GM21515 (cell line): Measurements from ENCODE around the gene ROR2.

Experiments
- ATAC-seq: cut with Tn5 transposase; IDR thresholded peaks from one replicate; pipeline ENCODE4 v1.9.1; 2021; ENCODE audit not compliant: unreplicated experiment

ROR2 gene

DNA sequence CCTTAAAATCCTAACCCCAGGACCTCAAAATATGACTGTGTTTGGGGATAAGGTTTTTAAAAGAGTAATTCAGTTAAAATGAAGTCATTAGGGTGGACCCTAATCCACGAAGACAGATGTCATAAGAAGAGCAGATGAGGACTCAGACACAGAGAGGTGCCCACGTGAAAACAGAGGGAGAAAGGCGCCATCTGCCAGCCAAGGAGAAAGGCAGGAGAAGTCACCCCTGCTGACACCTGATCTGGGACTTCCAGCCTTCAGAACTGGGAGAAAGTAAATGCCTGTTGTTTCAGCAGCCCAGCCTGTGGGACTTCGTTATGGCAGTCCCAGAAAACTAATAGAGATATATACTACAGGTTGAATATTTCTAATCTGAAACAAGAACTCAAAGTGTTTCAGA lies 67.4 kb downstream of the ROR2 start:
- ATAC-seq: no peak

DNA sequence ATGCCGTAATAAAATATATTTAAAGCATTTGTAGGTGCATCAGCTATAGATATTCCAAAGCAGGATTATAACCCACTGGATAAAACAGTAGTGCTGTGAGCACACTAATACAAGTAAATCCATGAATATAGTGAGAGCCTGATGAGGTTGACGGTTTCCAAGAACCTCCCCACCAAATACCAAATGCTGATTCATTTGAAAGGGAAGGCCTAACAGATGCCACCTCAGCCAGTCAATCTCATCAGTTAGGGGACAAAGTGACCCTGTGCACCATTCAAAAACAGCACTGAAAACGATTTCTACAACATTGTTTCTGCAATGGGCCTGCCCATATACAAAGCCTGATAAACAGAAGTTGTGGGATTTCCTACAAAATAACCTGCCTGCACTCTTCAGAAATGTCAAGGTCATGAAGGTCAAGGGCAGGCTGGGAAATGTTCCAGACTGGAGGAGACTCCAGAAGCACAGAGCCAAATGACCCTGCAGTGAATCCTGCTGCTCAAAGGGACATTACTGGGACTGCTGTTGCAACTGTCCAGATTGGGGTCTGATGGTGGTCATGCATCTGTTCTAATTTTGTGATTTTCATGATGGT lies 69.6 kb downstream of the ROR2 start:
- ATAC-seq: no peak

DNA sequence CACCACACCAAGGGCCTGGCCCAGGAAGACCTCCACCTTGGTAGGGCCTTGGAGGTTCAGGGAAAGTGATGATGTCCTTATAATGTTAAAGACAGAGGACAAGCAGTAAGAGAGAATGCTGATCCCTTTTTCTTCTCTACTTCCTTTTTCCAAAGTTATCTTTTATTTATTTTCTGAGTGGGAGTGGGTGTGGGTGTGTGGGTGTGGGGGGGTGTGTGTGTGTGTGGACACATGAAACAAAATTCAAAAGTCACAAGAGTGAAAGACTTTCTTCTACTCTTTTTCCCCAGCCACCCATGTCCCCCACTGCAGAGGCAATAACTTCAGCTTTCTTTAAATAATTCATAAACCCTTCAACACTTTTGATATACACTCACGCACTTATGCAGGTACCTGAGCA lies 70.8 kb downstream of the ROR2 start:
- no peak for ATAC-seq

DNA sequence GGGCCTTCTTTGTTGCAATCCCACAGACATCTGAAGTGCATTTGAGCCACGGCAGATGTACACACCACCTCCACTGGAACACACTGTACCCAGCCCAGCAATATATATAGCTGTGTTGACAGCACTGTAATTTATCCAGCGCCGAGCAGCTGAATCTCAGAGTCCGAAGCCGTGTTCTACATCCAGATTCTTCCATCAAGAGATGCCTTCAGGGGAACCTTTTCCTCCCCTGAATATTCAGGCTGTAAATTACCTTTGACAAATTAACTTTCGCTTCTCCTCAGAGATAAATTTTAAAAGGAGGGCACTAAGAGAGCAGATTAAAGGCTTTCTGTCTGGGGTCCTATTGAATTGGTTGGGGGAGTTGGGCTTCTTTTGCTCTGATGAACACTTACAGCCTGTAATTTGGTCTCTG lies 76.4 kb downstream of the ROR2 start:
- ATAC-seq: no peak

DNA sequence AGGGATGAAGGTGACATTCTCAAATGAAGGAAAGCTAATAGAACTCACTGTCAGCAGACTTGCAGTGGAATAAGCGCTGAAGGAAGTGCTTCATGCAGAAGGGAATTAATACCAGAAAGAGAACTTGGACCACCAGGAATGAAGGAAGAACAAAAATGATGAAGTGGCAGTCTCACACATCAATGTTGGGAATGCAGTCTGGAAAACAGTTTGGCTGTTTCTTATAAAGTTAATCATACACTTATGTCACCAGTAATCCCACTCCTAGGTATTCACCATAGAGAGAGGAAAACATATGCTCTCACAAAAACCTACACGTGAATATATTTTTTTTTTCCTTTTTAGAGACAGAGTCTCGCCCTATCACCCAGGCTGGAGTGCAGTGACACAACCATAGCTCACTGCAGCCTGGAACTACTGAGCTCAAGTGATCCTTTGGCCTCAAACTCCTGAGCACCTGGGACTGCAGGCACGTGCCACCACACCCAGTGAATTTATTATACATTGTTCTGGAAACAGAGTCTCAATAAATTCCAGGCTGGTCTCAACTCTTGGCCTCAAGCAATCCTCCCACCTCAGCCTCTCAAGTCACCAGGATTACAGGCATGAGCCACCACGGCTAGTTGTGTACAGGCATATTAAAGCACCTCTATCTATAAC lies 81.2 kb downstream of the ROR2 start:
- no peak for ATAC-seq

DNA sequence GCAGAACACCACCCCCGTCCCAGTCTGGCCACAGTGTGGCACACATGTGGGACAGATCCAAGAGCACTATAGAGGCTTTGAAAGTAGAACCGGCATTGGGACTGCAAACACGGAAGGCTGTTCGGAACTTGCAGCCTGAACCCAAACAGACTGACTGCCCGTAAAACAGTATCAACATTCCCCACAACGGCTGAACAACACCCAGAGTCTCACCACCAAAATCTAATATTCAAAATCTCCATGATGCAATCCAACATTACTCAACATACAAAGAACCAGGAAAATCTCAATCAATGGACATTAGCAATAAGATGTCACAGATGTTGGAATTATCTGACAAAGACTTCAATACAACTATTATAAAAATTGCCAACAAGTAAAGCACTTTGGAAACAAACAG lies 82.3 kb downstream of the ROR2 start:
- no peak for ATAC-seq

DNA sequence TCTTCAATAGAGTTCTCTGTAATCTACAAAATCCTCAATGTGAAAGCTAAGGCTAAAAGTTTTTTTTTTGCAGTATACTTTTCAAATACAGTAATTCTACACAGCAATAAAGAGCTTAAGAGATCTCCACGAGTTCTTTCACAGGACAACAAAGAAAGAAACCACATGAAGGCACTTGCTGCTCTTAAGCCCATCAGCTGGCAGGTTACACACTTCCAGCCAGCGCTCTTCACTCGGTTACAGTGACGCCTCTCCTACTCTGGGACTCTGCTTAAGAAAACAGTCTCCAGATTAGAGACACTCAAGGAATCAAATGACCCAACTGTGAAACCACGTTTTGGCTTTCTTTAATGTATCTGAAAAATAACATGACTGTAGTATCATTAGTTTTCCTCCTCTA lies 85.0 kb downstream of the ROR2 start:
- no peak for ATAC-seq

DNA sequence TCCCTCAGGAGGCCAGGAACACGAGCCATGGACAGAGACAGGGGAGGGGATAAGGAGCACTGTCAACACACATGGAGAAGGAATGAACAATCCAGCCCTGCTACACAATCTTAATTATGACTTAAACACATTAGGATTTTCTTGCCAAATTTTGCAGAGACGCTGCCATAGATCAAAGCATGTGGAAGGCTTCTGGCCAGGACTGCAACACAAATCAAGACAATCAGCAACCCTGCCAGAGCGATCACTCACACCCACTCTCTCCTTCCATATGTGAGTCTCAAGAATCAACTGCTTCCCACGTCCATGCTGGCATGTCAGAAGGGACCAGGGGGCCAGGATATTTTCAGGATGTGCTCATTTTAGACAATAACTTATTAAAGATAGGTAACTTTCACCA lies 85.6 kb downstream of the ROR2 start:
- no peak for ATAC-seq

DNA sequence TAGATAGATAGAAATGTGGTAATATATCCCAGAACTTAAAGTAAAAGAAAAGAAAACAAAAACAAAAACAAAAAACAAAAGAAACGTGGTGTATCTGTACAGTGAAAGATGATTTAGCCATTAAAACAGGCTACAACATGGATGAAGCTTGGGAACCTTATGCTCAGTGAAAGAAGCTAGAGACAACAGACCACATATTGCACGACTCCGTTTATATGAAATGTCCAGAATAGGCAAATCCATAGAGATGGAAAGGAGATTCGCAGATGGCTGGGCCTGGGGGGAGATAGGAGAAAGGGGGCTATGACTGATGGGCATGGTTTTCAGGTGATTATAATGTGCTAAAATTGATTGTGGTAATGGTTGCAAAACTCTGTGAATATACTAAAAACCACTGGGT lies 86.6 kb downstream of the ROR2 start:
- ATAC-seq: no peak

DNA sequence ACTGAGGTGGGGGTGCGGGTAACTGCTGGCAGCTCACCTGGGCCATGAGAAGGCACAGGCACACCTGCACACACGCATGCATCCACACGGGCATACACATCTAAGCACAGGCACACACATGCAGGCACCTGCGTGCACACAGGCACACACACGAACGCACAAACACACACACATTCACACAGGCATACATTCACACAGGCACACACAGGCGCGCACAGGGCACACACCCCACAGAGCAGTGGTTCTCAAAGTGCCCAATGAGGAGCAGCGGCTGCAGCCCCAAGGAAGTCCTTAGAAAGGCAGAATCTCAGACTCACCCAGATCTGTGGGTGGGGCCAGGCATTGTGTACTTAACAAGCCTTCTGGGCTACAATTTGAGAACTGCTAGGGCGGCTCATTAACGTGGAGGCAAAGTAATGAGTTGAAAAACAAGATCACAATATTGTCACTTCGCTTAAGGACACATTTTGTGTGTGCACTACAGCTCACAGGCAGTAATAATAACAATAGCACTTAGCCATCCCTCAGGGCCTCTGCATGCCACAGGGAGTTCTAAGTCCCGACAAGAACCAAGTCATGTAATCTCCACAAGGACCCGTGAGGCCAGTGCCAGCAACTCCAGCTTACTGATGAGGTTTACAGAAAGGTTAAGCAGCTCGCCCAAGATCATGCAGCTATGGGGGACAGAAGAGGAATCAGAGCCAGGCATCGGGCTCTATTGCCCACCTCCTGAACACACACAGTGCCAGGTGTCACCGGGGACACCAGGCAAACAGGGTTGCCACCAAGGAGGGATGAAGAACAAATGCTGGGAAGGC lies 91.6 kb downstream of the ROR2 start:
- ATAC-seq: no peak

DNA sequence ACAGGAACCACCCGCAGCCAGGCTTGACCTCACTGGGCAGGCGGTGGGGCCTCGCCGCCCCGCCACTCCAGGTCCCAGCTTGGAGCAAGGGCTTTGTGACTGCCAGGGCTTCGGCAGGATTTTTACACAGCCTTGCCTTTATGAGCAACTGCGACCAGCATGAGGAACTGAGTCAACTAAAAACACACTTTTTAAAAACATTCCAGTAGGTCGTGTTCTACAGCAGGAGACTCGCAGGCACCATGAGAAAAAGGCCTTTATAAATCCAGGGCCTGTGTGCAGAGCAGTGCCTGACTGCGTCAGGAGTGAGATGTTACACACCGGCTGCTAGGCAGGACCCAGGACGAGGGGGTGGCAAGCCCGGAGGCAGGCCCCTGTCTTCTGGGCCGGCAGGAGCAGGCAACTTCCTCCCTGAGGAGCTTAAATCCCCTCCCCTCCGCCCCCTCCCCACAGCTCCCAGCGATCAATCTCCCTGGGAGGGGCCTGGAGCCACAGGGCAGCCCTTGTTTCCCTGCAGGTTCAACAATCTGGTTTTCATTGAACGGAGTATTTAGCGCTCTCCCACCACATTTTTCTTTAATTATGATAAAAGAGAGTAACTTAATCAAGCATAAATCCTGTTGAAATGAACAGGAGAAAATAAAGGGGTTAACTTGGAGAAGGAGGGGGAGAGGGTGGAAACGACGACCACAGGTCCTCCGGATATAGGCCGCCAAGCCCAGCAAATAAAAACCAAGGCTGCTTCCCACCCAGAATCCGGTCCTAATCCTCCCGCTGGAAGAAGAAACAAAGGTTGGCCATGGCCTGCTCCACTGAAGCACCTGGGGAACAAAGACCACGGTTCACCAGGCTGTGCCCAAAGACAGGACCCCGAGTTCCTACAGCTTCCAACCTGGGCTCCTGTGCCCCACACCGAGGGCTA lies 92.5 kb downstream of the ROR2 start:
- no peak for ATAC-seq

DNA sequence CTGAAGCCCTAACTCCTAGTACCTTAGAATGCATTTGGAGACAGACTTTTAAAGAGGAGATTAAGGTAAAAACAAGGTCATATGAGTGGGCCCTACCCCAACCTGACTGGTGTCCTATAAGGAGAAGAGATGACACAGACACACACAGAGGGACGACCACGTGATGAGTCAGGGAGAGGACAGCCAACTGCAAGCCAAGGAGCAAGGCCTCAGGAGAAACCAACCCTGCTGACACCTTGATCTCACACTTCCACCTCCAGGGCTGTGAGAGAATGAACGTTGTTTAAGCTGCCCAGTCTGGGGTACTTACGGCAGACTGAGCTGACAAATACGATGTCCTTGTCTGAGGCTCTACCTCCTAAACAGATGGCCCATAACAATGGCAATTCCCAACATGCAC lies 93.6 kb downstream of the ROR2 start:
- ATAC-seq: no peak

DNA sequence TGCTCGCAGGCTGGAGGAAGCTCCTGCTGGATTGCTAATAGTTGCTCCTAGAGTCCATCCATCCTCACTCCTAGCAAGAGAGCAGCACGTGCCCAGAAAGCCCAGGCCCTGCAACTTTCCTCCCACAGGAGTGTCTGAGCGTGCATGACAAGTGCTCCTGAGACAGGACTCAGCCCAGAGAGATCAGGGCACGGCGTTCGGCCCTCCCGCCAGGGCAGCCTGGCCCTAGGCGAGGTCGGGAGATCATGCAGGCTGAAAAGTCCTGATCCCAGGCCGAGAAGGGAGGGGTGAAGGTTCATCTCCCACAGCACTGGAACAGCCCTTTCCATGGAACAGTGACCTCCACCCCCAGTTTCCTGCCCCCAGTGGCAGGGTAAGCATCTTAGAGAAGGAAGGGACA lies 94.8 kb downstream of the ROR2 start:
- no peak for ATAC-seq

DNA sequence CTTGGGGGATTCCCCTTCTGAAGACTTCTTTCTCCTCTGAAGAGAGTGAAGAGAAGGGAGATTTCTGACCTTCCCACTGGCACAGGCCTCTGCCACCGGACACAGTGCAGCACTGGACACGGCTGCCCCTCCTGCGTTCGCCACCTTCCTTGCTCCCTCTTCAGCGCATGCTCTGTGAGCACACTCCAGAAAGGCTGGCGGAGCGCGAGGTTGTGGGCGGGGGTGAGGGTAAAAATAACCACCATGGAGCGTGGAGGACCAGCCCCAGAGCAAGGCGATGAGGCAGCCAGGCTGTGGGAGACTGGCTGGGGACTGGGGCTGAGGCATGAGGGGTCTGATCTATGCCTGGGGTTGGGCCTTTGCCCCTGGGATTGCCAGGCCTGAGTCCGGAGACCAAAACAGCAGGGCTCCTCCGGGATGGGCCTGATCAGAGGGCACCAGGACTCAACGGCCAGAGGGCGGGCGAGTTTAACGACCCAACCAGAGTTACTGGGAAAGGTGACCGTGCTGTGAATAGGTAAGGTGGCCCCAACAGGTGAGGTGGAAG lies 97.2 kb downstream of the ROR2 start:
- no peak for ATAC-seq

DNA sequence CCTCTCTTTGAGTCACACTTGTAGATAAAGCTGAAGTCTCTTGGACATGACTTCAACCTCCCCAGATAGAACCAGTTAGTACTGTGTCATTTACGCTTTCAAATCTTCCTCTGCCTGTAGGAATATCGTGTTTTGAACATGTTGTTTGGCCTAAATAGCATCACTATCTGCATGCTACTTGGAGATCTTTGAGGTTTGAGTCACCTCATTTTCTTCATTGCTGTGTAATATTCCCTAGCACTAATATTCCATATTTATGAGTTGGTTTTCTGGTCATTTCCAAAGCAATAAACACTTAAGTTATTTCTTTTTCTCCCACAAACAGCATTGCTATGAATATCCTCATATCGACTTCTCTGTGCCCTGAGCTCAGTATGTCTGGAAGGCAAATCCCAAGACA lies 100.3 kb downstream of the ROR2 start:
- ATAC-seq: no peak

DNA sequence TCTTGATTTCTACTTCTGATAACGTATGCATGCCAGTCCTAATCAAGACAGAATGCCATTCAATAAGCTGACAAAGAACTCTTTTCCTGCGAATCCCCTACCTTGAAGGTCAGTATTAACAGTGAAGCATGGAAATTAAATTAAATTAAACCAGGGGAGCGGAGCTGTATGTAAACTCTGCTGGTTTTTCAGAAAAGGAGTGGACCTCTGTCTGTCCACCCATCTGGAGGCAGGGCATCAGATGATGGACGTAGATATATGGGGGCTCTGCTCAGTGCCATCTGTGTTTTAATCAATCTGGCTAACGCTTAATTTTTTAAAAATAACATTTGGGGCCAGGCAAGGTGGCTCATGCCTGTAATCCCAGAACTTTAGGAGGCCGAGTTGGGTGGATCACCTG lies 101.9 kb downstream of the ROR2 start:
- no peak for ATAC-seq

DNA sequence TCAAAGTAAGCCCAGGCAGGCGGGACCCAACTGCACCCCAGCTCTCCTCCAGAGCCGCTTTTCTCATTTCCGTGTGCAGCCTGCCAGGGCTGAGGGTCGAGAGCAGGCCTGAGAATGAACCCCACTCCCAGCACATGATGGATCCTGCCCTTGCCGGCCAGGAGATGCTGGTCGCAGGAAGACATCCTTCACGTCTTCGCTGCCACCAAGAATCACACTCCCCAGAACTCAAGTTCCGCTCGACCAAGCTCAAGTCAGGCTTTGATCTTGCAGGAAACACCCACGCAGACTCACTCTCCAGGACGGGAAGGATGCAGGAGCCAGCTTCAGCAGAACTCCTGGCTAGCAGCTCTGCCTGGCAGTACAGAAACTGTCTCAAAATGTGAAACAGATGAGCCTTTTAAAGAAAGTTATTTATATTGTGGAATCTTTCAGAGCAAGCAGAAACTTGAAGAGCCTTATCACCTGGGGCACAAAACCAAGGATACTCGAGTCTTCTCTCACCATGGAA lies 102.4 kb downstream of the ROR2 start:
- ATAC-seq: no peak

DNA sequence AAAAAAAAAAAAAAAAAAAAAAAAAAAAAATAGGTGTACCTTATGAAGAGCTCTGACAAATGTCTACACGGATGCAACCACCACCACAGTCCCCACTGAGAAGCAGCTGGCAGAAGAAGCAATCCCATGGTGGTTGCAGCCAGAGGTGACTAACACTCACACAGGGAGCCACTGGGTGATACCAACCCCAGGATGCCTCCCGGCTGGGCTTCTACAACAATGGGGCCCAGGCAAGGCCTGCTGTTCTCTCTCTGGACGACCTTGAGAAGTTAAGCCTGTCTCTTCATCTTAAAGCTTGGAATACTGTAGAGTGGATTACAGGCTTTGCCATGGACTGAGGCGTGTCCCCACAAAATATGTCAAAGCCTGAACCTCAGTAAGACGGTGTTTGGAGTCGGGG lies 104.1 kb downstream of the ROR2 start:
- ATAC-seq: no peak

DNA sequence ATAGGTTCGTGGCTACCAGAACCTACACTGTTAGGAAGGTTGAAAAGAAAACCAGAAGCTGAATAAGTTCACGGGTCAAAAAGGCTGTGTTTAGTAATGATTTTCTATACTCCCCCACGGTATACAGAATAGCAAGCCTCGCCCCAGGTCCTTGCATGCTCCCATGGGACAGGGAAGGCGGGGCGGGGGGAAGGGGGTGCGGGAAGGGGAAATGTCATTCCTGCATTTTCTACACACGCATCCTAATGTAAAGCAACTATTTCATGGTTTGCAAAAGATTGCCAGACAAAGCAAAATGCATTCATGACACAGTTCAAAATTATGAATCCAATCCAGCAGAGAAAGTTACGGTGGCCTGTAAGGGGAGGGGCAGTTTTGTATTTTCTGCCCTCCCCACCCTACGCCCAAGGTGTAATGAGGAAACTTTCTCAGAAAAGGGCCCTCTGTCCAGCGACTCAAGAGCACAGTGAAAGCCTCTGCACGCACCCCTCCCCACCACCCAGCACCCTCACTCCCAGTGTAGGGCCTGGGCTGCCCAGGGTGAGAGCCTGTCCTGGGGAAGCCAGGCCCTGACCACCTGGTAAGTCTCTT lies 105.2 kb downstream of the ROR2 start:
- ATAC-seq: no peak

DNA sequence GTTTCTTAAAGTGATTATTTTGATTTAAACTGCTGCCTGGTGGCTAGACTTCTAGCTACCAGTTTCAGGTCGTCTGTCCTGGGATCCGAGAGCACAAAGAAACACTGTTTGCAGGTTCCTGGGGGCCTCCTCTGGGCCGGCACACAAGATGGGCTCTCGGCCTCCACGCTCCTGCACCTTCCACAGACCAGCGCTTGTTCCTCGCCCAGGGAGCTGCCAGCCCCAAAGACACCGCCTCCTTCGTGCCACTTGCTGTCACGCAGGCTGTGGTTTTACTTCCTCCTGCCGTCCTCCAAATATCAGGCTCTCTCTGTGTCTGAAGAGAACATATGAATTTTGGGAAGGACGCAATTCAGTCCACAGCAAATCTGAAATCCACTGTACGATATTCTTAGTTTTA lies 105.8 kb downstream of the ROR2 start:
- no peak for ATAC-seq
